ENCODE data around the gene CELF2.

The CELF2 gene

GRCh38 chr10:11138314-11139033 lies 120.8 kb downstream of the CELF2 start:
- DNase-seq, result no peak

GRCh38 chr10:11140963-11141362 lies 123.3 kb downstream of the CELF2 start:
- DNase-seq, result no peak

GRCh38 chr10:11141571-11142091 lies 124.0 kb downstream of the CELF2 start:
- DNase-seq, result no peak

- no peak for DNase-seq
These were observed 125.1 kb downstream of the CELF2 start for GRCh38 chr10:11142777-11143176.

GRCh38 chr10:11143242-11143641 lies 125.6 kb downstream of the CELF2 start:
- DNase-seq, result no peak

GRCh38 chr10:11144626-11145494 lies 127.2 kb downstream of the CELF2 start:
- DNase-seq, result no peak

- DNase-seq, result no peak
These were observed 127.8 kb downstream of the CELF2 start for GRCh38 chr10:11145495-11145855.

- DNase-seq, result no peak
These were observed 128.9 kb downstream of the CELF2 start for GRCh38 chr10:11146402-11147171.

- DNase-seq, result no peak
These were observed 130.1 kb downstream of the CELF2 start for GRCh38 chr10:11147722-11148121.

- DNase-seq, result no peak
These were observed 130.7 kb downstream of the CELF2 start for GRCh38 chr10:11148142-11149028.

GRCh38 chr10:11149807-11150141 lies 132.1 kb downstream of the CELF2 start:
- DNase-seq, result no peak

GRCh38 chr10:11150231-11150731 lies 132.6 kb downstream of the CELF2 start:
- no peak for DNase-seq

GRCh38 chr10:11150879-11151415 lies 133.3 kb downstream of the CELF2 start:
- DNase-seq, result no peak

- no peak for DNase-seq
These were observed 135.1 kb downstream of the CELF2 start for GRCh38 chr10:11152801-11153200.

- DNase-seq, result no peak
These were observed 135.6 kb downstream of the CELF2 start for GRCh38 chr10:11153245-11153644.

GRCh38 chr10:11153766-11154165 lies 136.1 kb downstream of the CELF2 start:
- no peak for DNase-seq

- no peak for DNase-seq
These were observed 136.7 kb downstream of the CELF2 start for GRCh38 chr10:11154333-11154732.

- no peak for DNase-seq
These were observed 137.3 kb downstream of the CELF2 start for GRCh38 chr10:11154849-11155498.

GRCh38 chr10:11156480-11156879 lies 138.8 kb downstream of the CELF2 start:
- DNase-seq, result no peak

GRCh38 chr10:11157292-11158076 lies 139.8 kb downstream of the CELF2 start:
- DNase-seq, result no peak
